Left lung (tissue), 10 donors: ENCODE data around the gene CSTF2. TPM values are rescaled to one million over a fixed set of nuclear protein-coding genes. Genes with fewer than 3 reads are reported as not detected.
"Not testable (repeated sequence)": the region's sequence is repeated elsewhere in the genome, so short reads cannot be mapped to it uniquely, and the experiment has no call there.

Experiments used
- ATAC-seq: fragments of 200-7000 bp; cut with Tn5 transposase; one replicate; pipeline ENCODE4 v1.9.1; 2020; ENCODE audit warnings: moderate library complexity
- DNase-seq, 4 donors: peaks; one replicate each; pipeline ENCODE4 v3.0.0-alpha.2; 2013 to 2020
- H3K27ac ChIP-seq, 2 donors: fragments of 200-600 bp; sonication (generic) in 1 of 2; one replicate each; pipeline versions ENCODE4 v1.5.0 to v1.8.0; 2020 to 2021
- H3K27me3 ChIP-seq, 2 donors: fragments of 200-600 bp; sonication (generic) in 1 of 2; one replicate each; pipeline versions ENCODE4 v1.5.0 to v1.8.0; 2020 to 2021
- H3K36me3 ChIP-seq, 2 donors: fragments of 200-600 bp; sonication (generic) in 1 of 2; one replicate each; pipeline versions ENCODE4 v1.5.0 to v1.8.0; 2020 to 2021
- H3K4me1 ChIP-seq, 2 donors: fragments of 200-600 bp; one replicate each; pipeline ENCODE4 v1.8.0; 2021
- H3K4me3 ChIP-seq, 2 donors: fragments of 200-600 bp; sonication (generic) in 1 of 2; one replicate each; pipeline versions ENCODE4 v1.5.0 to v1.8.0; 2020 to 2021; ENCODE audit warnings: mild to moderate bottlenecking in 1 of 2
- H3K9me3 ChIP-seq, 2 donors: fragments of 200-600 bp; sonication (generic) in 1 of 2; one replicate each; pipeline versions ENCODE4 v1.5.0 to v1.8.0; 2020 to 2021
- intact Hi-C, 2 donors: fragments of 100-400 bp; cut with DNase I; formaldehyde crosslinking; loops; one replicate each; pipeline versions ENCODE4 v1.11.2 to v1.14.2; 2022
- polyA plus RNA-seq, 6 donors: library from polyadenylated mRNA; unstranded; fragments of 120-200 nt; gene quantifications; one replicate each; pipeline ENCODE4 v1.2.1, GENCODE V29; 2013; ENCODE audit not compliant: insufficient read length in 6 of 6
- total RNA-seq, 2 donors: library from RNA; stranded (reverse); fragmentation: NEBNext Ultra II Directional; extraction: Animal tissue kit (Norgen Biotek cat#: 25700); gene quantifications; one replicate each; pipeline ENCODE4 v1.2.1, GENCODE V29; 2021
- TF ChIP-seq, protein P1 (sequence below), 2 donors: fragments of 200-600 bp; sonication (generic) in 1 of 2; IDR thresholded peaks; one replicate each; pipeline versions ENCODE4 v1.5.0 to v1.8.0; 2021; ENCODE audit warnings: antibody characterized with exemption in 2 of 2
- donor health status: DM: no; HTN: yes; CAD: no.
- donor health status: DM: no; HTN: no; CAD: no.

The CSTF2 gene
- total and polyA plus RNA-seq, 8 donors, result 17.2 to 22.9 (median 21.7) TPM

DNA sequence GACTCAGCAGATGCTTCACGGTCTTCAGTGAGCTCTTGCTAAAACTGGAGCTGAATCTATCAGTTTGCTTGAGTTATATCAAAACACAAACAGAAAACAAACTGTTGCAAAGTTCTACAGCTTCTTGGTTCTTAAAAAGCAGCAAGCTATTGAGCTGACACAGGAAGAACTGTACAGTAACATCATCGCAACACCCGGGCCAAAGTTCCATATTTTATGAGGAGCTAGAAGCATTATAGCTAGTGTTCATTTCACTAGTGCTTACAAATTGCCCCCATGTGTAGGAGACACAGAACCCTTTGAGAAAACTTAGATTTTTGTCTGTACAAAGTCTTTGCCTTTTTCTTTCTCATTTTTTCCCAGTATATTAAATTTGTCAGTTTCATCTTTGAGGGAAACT, 17.3 kb upstream of the CSTF2 start:
- TF ChIP-seq, protein P1, sequence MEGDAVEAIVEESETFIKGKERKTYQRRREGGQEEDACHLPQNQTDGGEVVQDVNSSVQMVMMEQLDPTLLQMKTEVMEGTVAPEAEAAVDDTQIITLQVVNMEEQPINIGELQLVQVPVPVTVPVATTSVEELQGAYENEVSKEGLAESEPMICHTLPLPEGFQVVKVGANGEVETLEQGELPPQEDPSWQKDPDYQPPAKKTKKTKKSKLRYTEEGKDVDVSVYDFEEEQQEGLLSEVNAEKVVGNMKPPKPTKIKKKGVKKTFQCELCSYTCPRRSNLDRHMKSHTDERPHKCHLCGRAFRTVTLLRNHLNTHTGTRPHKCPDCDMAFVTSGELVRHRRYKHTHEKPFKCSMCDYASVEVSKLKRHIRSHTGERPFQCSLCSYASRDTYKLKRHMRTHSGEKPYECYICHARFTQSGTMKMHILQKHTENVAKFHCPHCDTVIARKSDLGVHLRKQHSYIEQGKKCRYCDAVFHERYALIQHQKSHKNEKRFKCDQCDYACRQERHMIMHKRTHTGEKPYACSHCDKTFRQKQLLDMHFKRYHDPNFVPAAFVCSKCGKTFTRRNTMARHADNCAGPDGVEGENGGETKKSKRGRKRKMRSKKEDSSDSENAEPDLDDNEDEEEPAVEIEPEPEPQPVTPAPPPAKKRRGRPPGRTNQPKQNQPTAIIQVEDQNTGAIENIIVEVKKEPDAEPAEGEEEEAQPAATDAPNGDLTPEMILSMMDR (IDR thresholded peaks at IDR 0.05), result no peak
- Histone ChIP-seq H3K36me3 (no peaks in the 10 kb centered on the region), H3K9me3 (no peaks in the 10 kb centered on the region), H3K27me3 (no peaks in the 10 kb centered on the region), H3K4me3 (no peak overlapping the region), H3K27ac (no peak overlapping the region), H3K4me1 (no peaks in the 10 kb centered on the region)
- DNase-seq (no peak), ATAC-seq (no peak)
- intact Hi-C loops, result no loop called here

DNA sequence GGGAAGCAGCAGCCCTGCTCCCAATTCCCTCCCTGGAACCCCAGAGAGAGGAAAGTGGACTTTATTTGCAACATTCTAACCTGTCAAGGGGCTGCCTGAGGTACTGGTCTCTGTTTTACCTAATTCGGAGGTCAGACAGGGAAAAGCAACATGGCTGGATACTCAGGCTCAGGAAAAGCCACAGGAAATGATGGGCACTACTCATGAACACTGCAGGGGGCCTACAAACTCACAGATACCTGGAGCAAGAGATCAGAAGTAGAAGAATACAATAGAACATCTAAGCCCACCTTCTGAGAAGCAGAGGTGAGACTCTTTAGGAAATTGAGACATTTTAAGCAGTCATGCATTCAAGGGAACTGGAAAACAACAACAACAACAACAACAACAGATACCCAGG, 15.4 kb upstream of the CSTF2 start:
- TF ChIP-seq, protein P1 (IDR thresholded peaks at IDR 0.05), result no peak
- DNase-seq (no peak), ATAC-seq (no peak)
- intact Hi-C loops, result no loop called here
- Histone ChIP-seq H3K9me3 (no peaks in the 10 kb centered on the region), H3K27ac (no peak overlapping the region), H3K4me3 (no peak overlapping the region), H3K27me3 (no peaks in the 10 kb centered on the region), H3K36me3 (no peaks in the 10 kb centered on the region), H3K4me1 (no peaks in the 10 kb centered on the region)

DNA sequence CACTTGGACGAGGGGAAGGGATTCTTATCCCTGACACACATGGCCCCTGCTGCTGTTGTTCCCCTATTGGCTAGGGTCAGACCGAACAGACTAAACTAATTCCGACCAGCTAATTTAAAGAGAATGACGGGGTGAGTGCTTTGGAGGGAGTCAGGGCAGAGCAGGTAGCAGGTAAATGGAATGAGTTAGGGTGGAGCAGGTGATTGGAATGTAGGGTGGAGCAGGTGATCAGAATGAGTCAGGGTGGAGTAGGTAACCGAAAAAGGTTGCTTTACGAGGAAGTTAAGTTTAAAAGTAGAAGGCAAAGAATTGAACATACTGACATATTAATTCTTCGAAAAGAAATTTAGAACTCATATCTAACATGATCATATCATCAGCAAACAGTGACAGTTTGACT, 11.9 kb upstream of the CSTF2 start:
- H3K36me3 ChIP-seq, ATAC-seq, H3K27ac ChIP-seq, H3K4me3 ChIP-seq, DNase-seq, H3K9me3 ChIP-seq, intact Hi-C loops, H3K27me3 ChIP-seq, H3K4me1 ChIP-seq: not testable (repeated sequence)

DNA sequence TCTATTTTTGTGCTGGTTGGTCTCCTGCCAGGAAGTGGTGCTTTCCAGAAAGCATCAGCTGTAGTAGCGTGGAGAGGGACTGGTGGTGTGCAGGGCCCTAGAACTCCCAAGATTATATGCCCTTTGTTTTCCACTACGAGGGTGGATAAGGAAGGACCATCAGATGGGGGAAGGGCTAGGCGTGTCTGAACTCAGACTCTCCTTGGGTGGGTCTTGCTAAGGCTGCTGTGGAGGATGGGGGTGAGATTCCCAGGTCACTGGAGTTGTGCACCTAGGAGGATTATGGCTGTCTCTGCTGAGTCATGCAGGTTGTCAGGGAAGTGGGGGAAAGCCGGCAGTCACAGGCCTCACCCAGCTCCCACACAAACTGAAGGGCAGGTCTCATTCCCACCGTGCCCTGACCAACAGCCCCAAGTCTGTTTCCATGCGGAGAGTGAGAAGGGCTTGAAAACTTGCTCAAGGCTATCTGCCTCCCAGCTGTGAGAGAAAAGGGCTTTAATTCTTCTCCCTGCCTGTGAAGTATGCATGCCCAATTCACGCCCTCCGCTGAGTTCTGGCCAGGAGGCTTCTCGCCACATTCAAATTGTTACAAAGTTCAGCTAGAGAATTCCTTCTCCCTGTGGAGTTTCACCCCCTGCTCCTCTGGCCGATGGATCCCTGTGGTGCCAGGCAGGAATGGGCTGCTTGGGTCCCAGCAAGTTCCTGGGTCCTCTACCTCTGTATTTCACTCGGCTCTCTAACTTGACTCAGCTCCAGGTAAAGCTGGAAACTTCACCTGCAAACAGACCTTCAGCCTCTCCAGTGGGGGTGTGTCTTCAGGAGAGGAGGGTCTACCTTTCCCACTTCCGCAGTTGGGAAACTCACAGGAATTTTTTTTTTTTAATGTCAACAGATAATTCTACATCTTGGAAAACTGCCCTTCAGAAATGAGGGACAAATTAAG, 7.7 kb upstream of the CSTF2 start:
- Histone ChIP-seq H3K27me3 (no peaks in the 10 kb centered on the region), H3K36me3 (no peaks in the 10 kb centered on the region), H3K9me3 (no peaks in the 10 kb centered on the region), H3K27ac (no peak overlapping the region), H3K4me1 (no peaks in the 10 kb centered on the region), H3K4me3 (no peak overlapping the region)
- intact Hi-C loops, result no loop called here
- TF ChIP-seq, protein P1 (IDR thresholded peaks at IDR 0.05), result no peak
- ATAC-seq, result no peak
- no peak for DNase-seq

DNA sequence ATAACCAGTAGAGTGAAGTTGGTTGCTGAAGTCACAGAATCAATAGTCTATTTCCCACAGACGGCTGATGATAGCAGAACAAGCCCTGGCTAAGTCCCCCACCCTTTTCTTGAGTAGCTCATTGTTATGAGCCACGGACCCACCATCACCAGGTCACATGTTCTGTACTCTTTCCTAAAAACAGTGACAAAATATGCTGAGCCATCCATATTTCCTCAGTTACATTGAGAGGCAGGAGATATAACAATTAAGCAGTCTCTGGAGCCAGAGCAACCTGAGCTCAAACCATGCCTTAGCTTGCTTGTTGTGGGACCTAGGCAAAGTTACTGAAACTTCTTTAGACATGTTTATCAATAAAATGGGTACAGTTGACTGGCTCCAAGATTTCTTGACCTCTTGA, 2.9 kb upstream of the CSTF2 start:
- Histone ChIP-seq H3K9me3 (no peaks in the 10 kb centered on the region), H3K27ac (no peak overlapping the region), H3K36me3 (peaks cover 0 to 5% of the 10 kb centered on the region in 2 donors), H3K4me1 (peaks cover 0 to 8% of the 10 kb centered on the region in 2 donors), H3K4me3 (no peak overlapping the region), H3K27me3 (no peaks in the 10 kb centered on the region)
- ATAC-seq (no peak), DNase-seq (no peak)
- TF ChIP-seq, protein P1 (IDR thresholded peaks at IDR 0.05), result no peak
- intact Hi-C loops, result no loop called here
